GM12865 (cell line): ENCODE measurements around the gene THOC2.
A peak's percentile ranks its signal among the peaks of the same experiment; 100 is the strongest.

ENCODE experiments used
- DNase-seq: peaks from one replicate; pipeline ENCODE4 v3.0.0; 2010; ENCODE audit warnings: low read depth
- H3K4me3 ChIP-seq: 2 replicates; pipeline ENCODE4 v1.5.1; 2011; ENCODE audit warnings: mild to moderate bottlenecking, low read depth, low read length, control low read depth
- CTCF ChIP-seq: IDR thresholded peaks from 2 replicates; pipeline ENCODE4 v1.5.1; 2011; ENCODE audit warnings: low read length, control low read depth, low read depth, inconsistent platforms; ENCODE audit not compliant: insufficient read depth; ENCODE audit errors: missing control alignments

Gene THOC2

GRCh38 chrX:123756320-123756719 lies 23.5 kb upstream of the THOC2 start:
- DNase-seq = no peak
- H3K4me3 ChIP-seq = no peak overlapping the region
- TF ChIP-seq CTCF = no peak

DNA sequence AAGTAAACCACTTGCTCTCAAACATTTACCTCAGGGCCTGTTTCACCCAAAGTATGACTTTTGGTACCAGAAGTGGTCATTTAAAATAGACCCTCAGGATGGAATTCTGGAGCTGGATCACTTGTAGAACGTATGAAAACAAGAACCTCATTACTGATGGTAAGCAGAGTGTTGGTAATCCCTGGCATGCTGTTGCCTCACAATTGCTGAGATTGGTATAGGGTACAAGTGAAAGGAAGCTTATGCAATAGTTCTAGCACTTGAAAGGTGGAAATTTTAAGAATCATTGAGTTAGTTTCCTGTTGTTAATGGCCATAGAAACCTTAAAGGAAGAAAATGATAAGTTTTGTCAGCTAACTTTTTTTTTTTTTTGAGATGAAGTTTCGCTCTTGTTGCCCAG lies 22.3 kb upstream of the THOC2 start:
- H3K4me3 ChIP-seq = no peak overlapping the region
- no peak for TF ChIP-seq CTCF
- no peak for DNase-seq

- no peak overlapping the region for H3K4me3 ChIP-seq
- peak; percentile 15 for DNase-seq
- no peak for TF ChIP-seq CTCF
Observed at GRCh38 chrX:123753656-123754350, 21.0 kb upstream of the THOC2 start.

GRCh38 chrX:123749643-123750042 lies 16.8 kb upstream of the THOC2 start:
- TF ChIP-seq CTCF = no peak
- DNase-seq = no peak
- no peak overlapping the region for H3K4me3 ChIP-seq

DNA sequence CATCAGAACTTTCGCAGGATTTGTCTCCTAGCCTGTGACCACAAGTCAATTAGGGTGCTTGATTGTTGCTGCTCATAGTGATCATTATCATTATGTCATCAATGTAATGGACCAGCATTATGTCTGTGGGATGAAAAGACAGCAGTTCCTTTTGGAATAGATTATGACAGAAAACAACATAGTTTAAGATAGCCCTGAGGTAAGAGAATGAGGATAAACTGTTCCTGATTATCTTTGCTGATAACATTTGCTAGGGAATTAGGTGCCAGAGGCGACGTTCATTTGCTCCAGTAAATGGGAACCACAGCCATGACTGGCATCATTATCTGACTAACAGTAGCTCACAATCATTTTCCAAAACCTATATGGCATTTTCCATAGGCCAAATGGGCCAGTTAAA lies 12.7 kb upstream of the THOC2 start:
- no peak for TF ChIP-seq CTCF
- H3K4me3 ChIP-seq = no peak overlapping the region
- DNase-seq = no peak

GRCh38 chrX:123743312-123743711 lies 10.5 kb upstream of the THOC2 start:
- H3K4me3 ChIP-seq = no peak overlapping the region
- TF ChIP-seq CTCF = no peak
- DNase-seq = no peak

DNA sequence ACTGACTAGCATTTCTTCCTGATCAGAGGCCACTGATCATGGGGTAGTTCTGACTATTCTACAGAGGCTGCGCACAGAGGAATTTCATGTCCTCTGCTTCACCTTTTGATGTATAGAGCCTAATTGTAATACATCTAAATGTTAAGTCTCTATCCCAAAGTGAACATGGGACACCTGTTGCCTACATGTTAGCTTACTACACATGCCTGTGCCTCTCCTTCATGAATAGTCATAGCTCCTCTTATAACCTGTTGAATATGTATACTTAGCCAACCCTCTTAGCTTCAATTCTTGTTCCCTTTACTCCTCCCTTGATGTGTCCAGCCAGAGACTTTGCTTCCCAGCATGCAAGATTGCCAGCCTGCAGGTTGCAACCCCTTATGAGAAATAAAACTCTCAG lies 9.6 kb upstream of the THOC2 start:
- DNase-seq = no peak
- H3K4me3 ChIP-seq = no peak overlapping the region
- no peak for TF ChIP-seq CTCF
